ENCODE data around the gene LBHD2.

- TF ChIP-seq CTCF (IDR thresholded peaks at IDR 0.05) = no peak
- TF ChIP-seq POLR2A (IDR thresholded peaks at IDR 0.05) = no peak
Measured at GRCh38 chr14:103065861-103066260, 18.1 kb upstream of the LBHD2 start.

Measured in thyroid gland (tissue), 4 donors.